OCI-LY7 (cell line): ENCODE data around the gene AGRN.

ENCODE experiments used
- EZH2phosphoT487 ChIP-seq: fragments of 200-600 bp; sonication (generic); IDR thresholded peaks from 2 replicates; pipeline ENCODE4 v1.6.1; 2018; ENCODE audit warnings: low read depth, borderline replicate concordance, mild to moderate bottlenecking, mixed run types, antibody characterized with exemption, low read length, moderate library complexity, mixed read lengths
- TF ChIP-seq, protein P1 (sequence below): fragments of 200-600 bp; sonication (generic); conservative IDR thresholded peaks from 2 replicates; pipeline ENCODE4 v1.5.1; 2014; ENCODE audit warnings: mild to moderate bottlenecking, antibody characterized with exemption, low read length, moderate library complexity, mixed read lengths

DNA sequence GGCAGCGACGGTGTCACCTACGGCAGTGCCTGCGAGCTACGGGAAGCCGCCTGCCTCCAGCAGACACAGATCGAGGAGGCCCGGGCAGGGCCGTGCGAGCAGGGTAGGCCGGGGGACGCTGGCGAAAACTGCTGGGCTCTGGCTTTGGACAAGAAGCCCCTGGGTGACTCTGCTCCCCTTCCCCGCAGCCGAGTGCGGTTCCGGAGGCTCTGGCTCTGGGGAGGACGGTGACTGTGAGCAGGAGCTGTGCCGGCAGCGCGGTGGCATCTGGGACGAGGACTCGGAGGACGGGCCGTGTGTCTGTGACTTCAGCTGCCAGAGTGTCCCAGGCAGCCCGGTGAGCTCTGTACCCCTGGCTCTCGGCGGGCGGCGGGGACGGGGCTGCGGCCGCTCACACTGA lies 24.0 kb downstream of the AGRN start:
- TF ChIP-seq, protein P1, sequence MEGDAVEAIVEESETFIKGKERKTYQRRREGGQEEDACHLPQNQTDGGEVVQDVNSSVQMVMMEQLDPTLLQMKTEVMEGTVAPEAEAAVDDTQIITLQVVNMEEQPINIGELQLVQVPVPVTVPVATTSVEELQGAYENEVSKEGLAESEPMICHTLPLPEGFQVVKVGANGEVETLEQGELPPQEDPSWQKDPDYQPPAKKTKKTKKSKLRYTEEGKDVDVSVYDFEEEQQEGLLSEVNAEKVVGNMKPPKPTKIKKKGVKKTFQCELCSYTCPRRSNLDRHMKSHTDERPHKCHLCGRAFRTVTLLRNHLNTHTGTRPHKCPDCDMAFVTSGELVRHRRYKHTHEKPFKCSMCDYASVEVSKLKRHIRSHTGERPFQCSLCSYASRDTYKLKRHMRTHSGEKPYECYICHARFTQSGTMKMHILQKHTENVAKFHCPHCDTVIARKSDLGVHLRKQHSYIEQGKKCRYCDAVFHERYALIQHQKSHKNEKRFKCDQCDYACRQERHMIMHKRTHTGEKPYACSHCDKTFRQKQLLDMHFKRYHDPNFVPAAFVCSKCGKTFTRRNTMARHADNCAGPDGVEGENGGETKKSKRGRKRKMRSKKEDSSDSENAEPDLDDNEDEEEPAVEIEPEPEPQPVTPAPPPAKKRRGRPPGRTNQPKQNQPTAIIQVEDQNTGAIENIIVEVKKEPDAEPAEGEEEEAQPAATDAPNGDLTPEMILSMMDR: no peak
- TF ChIP-seq EZH2phosphoT487: no peak
